Kidney tubule cell (primary cell): ENCODE results near the gene CLDN9.

Source experiments
- DNase-seq: peaks from one replicate; pipeline ENCODE4 v3.0.0-alpha.2; 2018; ENCODE audit warnings: low spot score

CLDN9 gene

GRCh38 chr16:3012828-3013420 lies at the start of gene CLDN9:
TSS of gene CLDN9 (plus strand) at chr16:3012923. CDS start at chr16:3013363, 440 bp downstream.
- peak; percentile 52 for DNase-seq

- no peak for DNase-seq
These were observed 49.5 kb upstream of the CLDN9 start for GRCh38 chr16:2963074-2963722.

DNA sequence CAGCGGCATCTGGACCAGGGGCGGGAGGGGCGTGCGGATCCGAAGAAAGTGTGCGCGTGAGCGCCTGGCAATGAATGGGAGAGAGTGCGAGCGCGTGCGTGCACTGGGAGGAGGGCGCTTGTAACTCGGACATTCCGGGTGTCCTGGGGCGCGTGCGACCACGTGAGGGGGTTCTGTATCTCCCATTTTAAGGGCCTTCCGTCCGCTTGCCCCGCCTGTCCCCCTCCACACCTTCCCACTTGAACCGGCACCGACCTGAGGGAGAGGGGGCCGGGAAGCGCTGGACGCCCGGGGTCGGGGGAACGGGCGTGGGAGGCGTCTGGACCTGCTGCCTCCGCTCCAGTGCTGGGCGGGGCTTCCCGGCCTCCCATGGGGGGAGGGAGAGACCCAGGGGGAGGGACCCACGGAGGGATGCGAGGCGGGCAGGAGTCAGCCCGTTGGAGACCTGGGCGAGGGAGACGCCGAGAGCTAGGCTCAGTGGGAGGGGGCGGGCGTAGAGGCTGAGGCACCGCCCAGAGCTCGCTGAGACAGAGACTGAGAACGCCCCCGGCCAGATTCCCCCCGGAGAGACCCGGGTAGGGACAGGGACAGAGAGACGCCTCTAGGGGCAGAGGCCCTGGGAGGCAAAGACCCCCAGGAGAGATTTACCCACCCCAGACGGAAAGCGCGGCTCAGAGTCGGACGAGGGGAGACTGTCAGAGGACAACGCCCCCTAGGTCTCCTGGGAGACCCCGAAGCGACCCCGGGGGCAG lies 48.8 kb upstream of the CLDN9 start, which contains the start of gene KREMEN2:
Gene KREMEN2, plus strand, starts transcription at position 553 of the 752 bp plus-strand sequence. CDS start 246 bp downstream, outside the sequence.
- peak; percentile 50 for DNase-seq

DNA sequence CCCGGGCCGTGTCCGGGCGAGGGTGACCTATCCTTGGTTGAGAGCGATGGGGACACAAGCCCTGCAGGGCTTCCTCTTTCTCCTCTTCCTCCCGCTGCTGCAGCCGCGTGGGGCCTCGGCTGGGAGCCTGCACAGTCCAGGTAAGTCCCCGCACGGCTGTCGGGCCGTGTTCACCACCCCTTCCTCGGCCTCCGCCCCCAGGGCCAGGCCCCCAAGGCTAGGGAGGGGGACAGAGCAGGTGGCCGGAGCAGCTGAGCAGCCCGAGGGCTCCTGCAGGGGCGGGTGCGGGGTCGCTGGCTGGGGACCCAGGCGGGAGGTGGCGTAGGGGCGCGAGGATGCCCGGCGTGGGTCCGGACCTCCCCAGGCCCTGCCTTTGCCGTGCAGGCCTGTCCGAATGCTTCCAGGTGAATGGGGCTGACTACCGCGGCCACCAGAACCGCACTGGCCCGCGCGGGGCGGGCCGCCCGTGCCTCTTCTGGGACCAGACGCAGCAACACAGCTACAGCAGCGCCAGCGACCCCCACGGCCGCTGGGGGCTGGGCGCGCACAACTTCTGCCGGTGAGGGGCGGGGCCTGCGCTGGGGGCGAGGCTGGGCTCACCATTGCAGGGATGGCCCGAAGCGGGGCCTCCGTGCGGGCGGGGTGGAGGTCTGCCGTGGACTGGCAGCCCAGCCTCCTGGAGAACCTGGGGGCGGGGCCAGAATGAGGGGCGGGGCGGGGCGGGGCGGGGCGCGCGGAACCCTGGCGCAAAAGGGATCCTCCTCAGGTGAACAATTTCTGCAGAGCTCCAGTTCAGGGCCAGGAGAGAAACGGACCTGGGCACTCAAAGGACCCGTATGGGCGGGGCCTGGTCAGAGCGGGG lies 48.0 kb upstream of the CLDN9 start:
- peak; percentile 58 for DNase-seq

DNA sequence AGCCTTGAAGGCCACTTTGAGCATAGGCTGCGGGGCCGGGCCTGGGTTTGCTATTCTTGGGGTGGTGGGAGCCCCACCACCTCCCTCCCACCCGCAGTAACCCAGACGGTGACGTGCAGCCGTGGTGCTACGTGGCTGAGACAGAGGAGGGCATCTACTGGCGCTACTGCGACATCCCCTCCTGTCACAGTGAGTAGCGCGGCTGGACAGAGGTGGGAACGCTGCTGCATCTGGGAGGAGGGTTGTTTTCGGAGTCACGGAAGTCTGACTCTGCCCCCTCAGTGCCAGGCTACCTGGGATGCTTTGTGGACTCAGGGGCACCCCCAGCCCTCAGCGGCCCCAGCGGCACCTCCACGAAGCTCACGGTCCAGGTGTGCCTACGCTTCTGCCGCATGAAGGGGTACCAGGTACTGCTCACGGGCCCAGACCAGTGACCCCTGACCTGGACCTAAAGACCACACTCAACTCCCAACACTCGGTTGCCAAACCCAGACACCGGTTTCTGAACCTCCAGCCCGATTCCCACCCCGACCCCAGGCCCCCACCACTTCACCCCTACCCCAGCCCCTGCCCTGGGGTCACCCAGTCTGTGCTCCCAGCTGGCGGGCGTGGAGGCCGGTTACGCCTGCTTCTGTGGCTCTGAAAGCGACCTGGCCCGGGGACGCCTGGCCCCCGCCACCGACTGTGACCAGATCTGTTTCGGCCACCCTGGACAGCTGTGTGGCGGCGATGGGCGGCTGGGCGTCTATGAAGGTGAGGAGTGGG lies 46.5 kb upstream of the CLDN9 start:
- DNase-seq = no peak

DNA sequence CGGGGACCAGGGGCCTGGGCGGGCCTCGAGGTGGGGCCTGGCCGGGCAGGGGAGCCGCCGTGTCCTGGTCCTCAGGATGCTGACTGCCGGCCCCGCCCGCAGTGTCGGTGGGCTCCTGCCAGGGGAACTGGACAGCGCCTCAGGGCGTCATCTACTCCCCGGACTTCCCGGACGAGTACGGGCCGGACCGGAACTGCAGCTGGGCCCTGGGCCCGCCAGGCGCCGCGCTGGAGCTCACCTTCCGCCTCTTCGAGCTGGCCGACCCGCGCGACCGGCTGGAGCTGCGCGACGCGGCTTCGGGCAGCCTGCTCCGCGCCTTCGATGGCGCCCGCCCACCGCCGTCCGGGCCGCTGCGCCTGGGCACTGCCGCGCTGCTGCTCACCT lies 45.9 kb upstream of the CLDN9 start:
- DNase-seq = no peak

DNA sequence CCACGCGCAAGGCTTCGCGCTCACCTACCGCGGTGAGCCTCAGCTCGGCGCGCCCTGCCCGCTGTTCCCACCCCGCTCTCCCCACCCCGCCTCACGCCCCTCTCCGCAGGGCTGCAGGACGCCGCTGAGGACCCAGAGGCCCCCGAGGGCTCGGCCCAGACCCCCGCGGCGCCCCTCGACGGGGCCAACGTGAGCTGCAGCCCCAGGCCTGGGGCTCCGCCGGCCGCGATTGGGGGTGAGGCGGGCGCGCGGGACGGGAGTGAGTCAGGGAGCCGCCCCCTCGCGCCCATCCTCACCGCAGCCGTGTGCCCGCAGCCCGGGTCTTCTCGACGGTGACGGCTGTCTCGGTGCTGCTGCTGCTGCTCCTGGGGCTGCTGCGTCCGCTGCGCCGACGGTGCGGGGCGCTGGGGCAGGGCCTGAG lies 45.5 kb upstream of the CLDN9 start:
- DNase-seq = no peak

DNA sequence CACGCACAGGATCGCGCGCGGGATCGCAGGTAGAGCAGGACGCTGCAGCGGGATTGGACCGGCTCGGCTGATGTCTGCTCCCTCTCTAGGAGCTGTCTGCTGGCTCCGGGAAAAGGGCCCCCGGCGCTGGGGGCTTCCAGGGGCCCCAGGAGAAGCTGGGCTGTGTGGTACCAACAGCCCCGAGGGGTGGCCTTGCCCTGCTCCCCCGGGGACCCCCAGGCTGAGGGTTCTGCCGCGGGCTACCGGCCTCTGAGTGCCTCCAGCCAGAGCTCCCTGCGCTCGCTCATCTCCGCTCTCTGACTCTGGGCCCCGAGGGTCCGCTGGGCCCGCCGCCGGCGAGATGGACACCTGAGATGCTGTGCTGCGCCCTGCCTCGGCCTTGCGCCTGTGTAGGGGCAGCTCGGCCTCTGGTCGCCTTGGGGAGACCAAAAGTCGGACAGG lies 45.0 kb upstream of the CLDN9 start:
- no peak for DNase-seq

DNA sequence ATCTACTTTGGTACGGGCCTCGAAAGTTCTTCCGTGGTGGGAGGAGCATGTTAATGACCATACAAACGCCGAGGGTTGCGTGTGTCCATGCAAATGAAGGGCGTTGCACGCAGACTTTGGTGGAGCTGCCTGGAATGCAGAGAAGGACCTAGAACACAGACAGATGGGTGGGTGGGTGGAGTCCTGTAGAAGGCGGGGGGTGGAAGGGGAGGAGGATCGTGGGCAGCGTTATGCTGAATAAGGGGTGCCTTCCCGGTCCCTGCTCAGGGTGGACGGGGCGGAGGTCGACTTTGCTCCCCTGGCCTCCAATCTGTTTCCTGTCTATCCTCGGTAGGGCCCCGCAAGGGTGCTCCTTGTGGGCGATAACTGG lies 44.4 kb upstream of the CLDN9 start:
- DNase-seq = no peak

DNA sequence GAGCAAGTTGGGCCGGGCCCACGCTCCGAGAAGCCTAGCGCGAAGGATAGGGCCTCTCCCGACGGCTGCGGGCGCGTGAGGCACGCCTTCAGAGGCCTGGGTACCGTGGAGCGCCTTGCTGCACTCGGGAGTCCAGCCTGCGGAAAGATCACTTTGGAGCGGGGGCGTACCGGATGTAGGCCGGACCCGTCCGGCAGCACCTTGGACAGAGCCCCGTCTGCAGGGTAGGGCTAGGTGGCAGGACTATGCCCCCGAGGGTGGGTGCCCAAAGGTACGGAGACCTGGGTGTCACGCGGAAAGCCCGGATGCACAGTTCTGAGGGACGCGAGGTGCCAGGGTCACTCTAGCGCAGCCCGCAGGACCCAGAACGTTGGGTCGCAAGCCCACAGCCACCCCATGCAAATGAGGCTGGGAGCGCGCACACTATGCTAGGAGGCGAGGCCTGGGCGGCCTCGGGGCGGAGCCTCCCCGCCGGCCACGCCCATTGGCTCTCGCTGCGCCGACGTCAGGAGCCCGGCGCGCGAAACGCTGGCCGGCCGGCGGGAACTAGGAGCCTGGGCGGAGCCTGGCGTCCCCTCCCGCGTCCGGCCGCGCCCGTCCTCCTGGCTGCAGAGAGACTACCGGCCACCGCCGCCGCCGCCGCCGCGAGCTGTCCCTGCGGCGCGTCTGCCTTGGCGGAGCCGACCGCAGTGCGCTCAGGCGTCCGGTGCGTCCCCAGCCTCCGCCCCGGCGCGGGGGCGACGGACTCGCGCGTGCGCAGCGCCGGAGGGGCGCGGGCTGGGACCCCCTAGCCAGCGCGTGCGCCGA lies 43.8 kb upstream of the CLDN9 start, which contains the start of gene PAQR4:
Gene PAQR4, plus strand, starts transcription at position 611 of the 807 bp plus-strand sequence. CDS start 327 bp downstream, outside the sequence.
- peak; percentile 92 for DNase-seq

- peak; percentile 74 for DNase-seq
These were observed 42.9 kb upstream of the CLDN9 start for GRCh38 chr16:2969545-2970521.

DNA sequence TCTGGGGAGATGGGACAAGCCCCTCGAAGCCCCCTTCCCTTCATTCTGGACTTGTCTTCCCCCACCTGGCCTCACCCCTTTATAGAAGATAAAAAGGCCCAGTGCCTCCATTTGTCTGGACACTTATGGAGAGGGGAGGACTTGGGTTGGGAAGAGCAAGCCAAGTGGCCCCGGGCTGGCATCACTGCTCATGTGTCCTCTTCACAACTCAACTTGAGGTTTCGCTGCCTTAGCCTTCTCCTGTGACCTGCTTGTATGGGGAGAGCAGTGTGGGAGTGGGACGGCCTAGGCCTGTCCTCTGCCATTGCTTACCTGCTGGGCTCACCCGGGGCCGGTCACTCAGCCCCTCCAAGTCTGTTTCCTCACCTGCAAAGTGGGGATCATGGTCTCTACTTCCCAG lies 42.2 kb upstream of the CLDN9 start:
- DNase-seq = no peak

- DNase-seq = no peak
These were observed 41.4 kb upstream of the CLDN9 start for GRCh38 chr16:2971134-2971984.

- DNase-seq = no peak
These were observed 40.5 kb upstream of the CLDN9 start for GRCh38 chr16:2971985-2972784.

DNA sequence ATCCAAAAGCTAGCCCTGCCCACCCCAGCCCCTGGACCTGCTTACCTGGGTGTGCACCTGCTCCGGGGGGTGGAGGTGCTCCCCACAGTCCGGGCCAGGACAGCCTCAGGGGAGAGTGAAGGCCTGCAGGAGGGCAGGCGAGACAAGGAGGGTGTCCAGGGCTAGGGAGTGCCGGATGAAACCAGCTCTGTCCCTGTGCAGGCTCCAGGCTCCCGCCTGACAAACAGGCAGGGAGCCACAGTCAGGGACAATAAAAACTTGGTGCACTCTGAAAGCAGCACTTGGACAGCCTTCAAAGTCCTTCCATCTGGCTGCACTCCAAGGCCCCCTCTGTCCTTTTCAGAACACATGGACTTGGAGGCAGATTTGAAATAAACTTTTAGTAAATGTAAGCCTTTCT lies 39.6 kb upstream of the CLDN9 start:
- no peak for DNase-seq

DNA sequence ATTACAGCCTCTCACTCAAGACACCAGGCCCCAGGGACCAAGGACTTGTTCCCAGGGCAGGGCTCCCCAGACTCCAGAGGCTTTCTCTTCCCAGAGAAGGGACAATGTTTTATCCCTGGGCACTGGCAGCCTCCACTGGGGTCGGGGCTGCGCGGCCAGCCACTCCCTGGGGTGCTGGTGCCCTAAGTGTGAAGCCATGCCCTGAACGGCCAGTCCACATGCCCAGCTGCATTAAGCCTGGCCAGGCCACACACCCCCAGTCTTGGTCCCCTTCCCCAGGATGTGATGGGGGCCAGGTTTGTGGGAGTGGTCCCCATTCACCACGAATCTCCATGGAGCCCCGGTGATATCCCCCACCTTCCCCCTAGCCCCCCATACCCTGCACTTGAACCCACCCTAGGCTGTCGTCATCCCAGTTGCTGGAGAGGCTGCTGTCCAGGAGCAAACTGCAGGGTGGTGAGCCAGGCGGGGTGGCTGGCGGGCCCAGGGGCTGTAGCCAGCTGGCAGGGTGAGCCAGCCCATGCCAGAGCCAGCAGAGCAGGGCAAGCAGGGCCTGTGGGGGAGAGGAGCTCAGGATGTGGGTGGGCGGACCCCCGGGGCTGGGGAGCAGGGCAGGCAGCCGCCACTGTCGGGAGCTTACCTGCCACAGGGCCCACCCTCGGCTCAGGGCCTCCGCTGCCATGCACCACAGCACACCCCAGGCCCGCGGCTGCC lies 39.0 kb upstream of the CLDN9 start:
- DNase-seq = no peak
